Superior temporal gyrus (tissue), 1 donor: ENCODE data around the gene GRM3.

Source experiments
- DNase-seq: peaks from one replicate; pipeline ENCODE4 v3.0.0-alpha.2; 2016; ENCODE audit errors: extremely low spot score

Gene GRM3

DNA sequence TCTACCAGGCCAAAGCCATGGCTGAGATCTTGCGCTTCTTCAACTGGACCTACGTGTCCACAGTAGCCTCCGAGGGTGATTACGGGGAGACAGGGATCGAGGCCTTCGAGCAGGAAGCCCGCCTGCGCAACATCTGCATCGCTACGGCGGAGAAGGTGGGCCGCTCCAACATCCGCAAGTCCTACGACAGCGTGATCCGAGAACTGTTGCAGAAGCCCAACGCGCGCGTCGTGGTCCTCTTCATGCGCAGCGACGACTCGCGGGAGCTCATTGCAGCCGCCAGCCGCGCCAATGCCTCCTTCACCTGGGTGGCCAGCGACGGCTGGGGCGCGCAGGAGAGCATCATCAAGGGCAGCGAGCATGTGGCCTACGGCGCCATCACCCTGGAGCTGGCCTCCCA, 142.7 kb downstream of the GRM3 start:
- DNase-seq, result no peak

DNA sequence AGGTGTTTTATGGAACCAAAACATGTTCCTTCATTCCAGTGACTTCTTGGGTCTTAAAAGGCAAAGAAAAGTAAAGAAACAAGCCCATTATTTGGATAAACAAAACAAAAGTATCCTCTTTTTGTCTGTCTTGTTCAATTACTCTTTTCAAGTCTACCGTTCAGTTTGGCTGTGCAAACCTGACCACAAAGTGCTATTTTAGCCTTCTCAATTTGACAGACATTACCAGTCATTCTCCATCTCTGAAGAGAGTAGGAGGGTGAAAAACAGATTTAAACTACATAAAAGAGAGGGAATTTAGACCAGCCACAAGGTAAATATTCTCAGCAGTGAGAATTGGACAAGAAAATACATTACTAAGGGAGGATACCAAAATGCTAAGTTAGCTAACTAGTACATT, 145.2 kb downstream of the GRM3 start:
- DNase-seq, result no peak

DNA sequence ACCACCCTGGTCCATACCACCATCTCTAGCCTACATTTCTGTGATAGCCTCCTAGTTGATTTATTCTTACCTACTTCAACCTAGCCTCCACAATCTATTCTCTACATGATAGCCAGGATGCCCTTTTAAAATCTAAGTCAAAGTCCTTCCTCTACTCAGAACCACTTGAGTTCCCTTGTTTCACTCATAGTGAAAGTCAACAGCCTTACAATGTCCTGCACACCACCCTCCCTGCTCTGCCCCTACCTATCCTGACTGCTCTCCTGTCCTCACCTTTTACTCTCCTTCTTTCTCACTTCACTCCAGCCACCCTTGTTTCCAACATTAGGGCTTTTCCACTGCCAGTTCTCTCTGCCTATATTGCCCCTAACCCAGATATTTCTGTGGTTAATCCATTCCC, 146.7 kb downstream of the GRM3 start:
- DNase-seq, result no peak

GRCh38 chr7:86792260-86792659, 148.6 kb downstream of the GRM3 start:
- DNase-seq, result no peak

- no peak for DNase-seq
Measured at GRCh38 chr7:86793136-86793535, 149.4 kb downstream of the GRM3 start.

DNA sequence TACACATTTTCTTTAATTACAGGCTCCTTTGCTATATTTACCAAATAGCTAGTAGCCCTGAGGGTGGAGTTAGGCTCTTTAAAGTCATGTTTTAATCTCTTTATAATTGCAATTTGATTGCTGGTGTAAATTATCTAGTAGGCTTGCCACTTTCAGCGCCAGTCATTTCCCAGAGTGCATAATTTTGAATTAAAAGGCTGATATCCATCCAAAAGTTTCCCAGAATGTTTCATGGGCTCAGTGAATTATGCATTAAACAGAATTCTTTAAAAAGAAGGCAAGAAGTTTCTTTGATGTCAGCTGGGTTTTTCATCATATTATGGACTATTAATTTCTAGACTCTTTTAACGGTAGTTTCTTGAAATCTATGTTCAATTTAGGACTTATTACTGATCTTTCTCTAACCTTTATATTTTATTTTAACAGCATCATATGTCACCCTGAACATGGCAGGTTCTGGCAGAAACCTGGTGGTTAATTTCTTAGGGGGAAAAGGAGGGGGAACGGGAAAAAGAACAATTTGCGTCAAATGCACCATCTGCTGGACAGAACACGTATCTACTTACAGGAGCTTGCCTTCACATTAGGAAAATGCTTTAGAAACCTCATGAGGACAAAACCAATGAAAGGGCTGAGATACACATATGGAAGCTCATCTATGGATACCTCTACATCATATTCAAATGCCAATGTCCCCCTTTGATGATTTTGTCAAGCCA, 171.1 kb downstream of the GRM3 start:
- peak; percentile 86 for DNase-seq

- DNase-seq, result no peak
Measured at GRCh38 chr7:86815556-86815955, 171.8 kb downstream of the GRM3 start.

- DNase-seq, result no peak
Measured at GRCh38 chr7:86818903-86819302, 175.2 kb downstream of the GRM3 start.

DNA sequence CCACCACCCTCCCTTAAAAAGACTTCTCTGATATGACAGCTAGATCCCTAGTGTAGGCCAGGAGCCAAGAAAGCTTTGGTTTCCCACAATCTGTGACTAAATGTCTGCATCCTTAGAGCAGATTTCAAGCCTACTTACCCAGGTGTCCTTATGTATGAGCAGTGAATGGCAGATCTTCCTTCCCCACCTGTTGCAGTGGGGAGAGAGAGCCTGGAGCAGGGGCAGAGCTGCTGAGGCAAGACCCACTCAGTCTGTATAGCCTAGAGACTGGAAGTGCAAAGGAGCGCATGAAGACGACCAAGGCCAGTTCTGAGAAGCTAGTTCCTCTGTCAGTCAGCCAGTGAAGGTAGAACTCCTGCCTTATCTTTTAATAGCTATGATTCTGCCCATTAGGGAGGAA, 180.1 kb downstream of the GRM3 start:
- DNase-seq, result no peak

DNA sequence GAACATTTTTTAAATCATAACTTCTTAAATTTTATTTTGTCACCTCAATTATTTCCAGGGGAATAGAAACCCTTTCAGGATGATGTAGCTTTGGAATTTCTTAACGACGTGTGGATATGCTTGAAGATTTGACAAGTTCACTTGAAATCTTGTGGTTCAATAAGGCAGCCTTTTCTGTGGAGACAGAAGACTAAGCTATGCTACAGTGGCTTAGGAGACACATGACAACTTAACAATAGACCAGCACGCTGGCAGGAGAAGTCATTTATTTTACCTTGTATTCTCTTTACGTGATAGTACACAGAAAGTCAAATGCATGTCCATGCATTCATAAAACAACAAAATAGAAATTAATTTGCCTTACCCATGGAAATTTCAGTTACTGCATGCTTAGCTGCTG, 181.6 kb downstream of the GRM3 start:
- DNase-seq, result no peak

DNA sequence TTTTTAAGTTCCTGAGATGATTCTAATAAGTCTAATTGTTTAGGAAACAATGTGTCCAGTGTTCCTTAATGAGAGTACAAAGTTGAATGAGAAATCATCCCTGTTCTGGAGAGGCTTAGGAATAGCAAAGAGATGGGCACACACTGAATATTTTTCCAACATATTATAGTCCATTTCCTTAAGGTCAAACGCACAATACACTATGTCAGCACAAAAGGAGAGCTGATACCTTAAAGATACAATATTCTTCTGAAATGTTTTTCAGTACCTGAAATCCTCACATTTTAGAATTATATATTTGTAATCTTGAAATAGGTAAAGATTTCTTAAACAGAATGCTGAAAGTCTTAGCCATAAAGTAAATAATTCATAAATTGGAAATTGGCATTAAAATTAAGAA, 183.2 kb downstream of the GRM3 start:
- DNase-seq, result no peak

DNA sequence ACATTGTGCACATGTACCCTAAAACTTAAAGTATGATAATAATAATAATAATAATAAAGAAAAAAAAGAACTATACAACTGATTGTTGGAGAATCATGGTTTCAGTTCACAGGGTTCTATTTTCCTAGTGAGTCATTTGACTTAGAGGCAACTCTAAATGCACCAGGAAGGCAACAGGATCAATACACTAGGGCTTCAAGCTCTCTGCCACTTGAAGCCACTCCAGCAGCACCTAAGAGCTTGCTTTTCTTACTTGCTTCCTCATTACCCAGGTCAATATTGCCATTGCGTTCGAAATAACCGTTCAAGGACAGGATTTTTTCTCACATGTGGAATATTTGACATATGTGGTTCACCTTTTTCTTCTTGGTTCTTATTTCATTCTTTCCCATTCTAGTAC, 189.7 kb downstream of the GRM3 start:
- DNase-seq, result no peak

DNA sequence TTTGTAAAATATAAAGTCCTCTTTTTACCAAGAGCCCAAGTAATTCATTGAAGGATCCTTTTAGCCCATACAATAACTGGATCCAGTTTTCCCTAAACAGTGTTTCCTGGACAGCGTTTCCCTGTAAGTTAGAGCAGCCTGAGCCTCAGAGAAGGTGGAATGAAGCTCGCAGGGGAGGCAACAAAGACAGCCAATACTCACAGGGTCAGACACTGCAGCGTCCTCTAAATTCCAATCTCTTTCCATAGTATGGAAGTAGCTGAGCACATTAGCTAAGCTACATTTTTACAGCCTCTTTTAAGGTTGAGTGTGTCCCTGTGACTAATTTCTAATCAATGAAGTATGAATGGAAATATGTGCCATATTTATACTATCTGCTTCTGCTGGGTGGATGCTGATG, 193.5 kb downstream of the GRM3 start:
- no peak for DNase-seq

GRCh38 chr7:86844608-86845007, 200.9 kb downstream of the GRM3 start:
- no peak for DNase-seq

DNA sequence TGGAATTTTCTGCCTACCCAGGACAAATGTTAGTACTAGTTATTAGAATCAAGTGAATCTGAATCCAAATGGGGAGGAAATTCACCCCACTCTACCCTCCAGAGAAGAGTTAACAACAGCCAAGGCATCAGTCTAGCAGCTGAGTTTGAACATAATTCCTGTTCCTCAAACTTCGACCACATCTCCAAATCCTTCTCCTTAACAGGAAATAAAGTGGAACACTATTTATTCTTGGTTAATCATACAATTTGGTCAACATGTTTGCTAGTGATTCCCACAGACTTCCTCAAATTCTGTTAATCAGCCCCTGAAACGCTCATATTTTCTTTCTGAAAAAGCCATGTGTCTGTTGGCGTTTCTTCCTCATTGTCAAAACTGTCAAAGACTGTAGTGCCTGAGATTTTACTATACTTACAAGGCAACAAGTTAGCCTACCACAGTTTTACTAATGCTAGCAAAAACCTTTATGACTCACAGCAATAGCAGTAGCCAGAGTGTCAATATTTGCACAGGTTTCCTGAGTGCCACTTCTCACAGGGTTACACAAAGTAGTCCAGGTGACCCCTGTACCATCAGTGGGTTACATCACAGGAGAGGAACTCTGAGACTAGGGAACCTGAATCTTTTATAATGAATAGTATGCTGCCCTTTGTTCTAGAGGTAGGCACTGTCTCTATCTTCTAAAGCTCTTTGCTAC, 202.9 kb downstream of the GRM3 start:
- no peak for DNase-seq

GRCh38 chr7:86848226-86848625, 204.5 kb downstream of the GRM3 start:
- DNase-seq, result no peak

- DNase-seq, result no peak
Measured at GRCh38 chr7:86851566-86851965, 207.9 kb downstream of the GRM3 start.

GRCh38 chr7:86863452-86863851, 219.7 kb downstream of the GRM3 start:
- DNase-seq, result no peak

- peak; percentile 55 for DNase-seq
Measured at GRCh38 chr7:86867163-86867762, 223.6 kb downstream of the GRM3 start.

GRCh38 chr7:86876146-86876545, 232.4 kb downstream of the GRM3 start:
- no peak for DNase-seq

GRCh38 chr7:86884152-86884551, 240.4 kb downstream of the GRM3 start:
- no peak for DNase-seq

DNA sequence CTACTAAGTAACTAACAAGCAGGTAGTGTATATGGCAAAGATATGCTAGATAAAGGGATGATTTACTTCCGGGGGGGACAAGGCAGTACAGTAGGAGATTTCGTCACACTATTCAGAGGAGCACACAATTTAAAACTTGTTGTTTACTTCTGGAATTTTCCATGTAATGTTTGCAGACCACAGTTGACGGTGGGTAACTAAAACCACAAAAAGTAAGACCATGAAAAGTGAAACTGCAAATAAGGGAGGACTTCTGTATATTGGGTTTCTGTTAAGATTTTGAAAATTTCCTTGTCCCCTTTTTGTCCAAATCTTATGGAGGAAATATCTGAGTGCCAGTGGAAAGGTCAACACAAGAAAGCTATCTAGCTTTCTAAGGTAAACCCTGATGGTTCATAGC, 245.8 kb downstream of the GRM3 start:
- DNase-seq, result no peak

GRCh38 chr7:86898171-86898570, 254.5 kb downstream of the GRM3 start:
- no peak for DNase-seq
